GM19455 (cell line): ENCODE results near the gene ZDHHC14.
A peak's percentile ranks its signal among the peaks of the same experiment; 100 is the strongest.

Experiments used
- ATAC-seq: cut with Tn5 transposase; IDR thresholded peaks from one replicate; pipeline ENCODE4 v1.9.1; 2021; ENCODE audit not compliant: unreplicated experiment

Gene ZDHHC14

GRCh38 chr6:157530126-157530525 is 149.1 kb downstream of the ZDHHC14 start:
- no peak for ATAC-seq

- ATAC-seq = no peak
Measured at GRCh38 chr6:157530724-157531168, 149.8 kb downstream of the ZDHHC14 start.

- no peak for ATAC-seq
Measured at GRCh38 chr6:157531169-157531985, 150.4 kb downstream of the ZDHHC14 start.

GRCh38 chr6:157531986-157532365 is 151.0 kb downstream of the ZDHHC14 start:
- no peak for ATAC-seq

DNA sequence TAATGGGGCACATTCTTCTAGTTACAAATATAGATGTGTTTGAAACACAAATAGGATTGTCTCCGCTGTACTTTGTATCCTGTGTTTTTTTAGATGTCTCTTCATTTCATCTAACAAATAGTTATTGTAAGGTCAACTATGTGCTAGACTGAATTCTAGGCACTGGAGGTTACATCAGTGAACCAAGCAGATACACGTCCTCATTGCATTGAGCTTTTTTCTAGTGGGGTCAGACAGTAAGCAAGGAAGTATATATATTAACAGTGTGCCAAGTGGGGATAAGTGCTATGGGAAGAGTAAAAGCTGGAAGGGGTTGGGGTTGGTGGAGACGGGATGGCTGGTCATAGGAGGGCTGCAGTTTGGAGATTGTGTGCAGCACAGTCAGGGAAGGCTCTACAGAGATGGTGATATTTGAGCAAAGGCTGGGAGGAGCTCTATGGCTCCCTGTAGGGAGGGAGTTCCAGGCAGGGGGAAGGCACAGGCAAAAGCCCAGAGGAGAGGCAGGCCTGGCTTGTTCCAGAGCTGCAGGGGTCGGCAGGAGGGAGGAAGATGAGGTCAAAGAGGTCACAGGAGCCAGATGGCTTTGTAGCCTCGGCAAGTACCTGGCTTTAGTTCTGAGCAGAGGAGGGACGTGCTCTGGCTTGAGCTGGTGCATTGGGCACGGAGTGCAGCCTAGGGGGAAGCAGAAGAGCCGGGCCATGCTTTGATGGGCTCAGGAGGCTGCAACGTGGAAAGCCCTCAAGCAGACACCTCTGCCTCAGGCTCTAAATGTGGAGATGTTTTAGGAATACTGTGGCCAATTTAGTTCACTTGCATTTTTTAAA is 152.3 kb downstream of the ZDHHC14 start:
- no peak for ATAC-seq

GRCh38 chr6:157534134-157534871 is 153.3 kb downstream of the ZDHHC14 start:
- no peak for ATAC-seq

DNA sequence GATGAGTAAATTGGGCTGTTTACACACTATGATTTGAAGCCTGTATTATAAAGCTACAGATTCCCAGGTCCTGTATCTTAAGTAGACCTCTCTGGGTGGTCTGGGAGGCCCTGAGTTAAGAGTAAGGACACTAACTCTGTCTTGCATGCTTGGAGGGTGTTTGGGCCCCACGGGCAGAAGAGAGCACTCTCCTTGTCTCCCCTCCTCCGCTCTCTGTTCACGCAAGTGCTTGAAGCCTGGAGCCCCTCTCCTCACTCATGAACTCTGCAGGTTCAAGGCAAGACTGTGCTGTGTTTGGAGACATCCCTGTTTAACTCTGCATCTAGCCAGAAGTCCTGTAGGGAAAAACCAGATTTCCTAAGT is 154.0 kb downstream of the ZDHHC14 start:
- no peak for ATAC-seq

- peak; percentile 54 for ATAC-seq
Measured at GRCh38 chr6:157535340-157536222, 154.6 kb downstream of the ZDHHC14 start.

GRCh38 chr6:157536223-157536545 is 155.2 kb downstream of the ZDHHC14 start:
- no peak for ATAC-seq

DNA sequence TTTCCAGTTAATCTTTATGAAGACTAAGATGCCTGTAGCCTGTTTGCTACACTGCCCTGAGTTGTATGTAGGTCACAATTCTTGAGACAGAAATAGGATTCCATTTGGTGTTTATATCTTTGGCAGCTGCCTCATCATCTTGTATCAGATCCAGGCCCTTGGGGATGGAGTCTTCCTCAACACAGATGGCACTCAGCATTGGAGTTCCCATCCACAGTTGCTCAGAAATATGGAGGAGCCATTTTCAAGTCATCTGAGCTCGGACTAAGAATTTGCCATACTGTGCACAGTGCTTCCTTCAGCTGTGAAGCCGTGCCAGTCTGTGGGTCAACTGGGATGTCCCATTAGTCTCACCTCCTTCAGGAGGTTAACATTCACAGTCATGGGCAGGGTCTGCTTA is 156.6 kb downstream of the ZDHHC14 start:
- ATAC-seq = no peak

DNA sequence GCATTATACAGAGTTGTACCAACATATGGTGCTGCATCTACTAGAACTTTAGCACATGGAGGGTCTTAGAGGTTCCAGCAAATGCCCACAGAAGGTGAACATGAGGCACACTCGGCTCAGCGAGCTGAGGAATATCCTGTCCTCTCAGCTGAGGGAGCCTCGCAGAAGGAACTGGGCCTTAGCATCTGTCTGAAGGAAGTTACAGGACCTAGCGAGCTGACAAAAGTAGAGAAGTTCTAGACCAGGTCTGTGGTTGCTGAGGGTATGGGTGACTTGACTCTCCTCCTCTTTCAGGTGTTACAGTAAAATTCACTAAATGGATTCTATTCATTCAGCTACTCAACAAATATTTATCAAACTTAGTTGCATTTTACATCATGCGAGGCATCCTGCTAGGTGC is 157.2 kb downstream of the ZDHHC14 start:
- ATAC-seq = no peak

GRCh38 chr6:157538698-157539097 is 157.7 kb downstream of the ZDHHC14 start:
- ATAC-seq = no peak

GRCh38 chr6:157539421-157539822 is 158.4 kb downstream of the ZDHHC14 start:
- no peak for ATAC-seq

GRCh38 chr6:157539900-157540752 is 159.1 kb downstream of the ZDHHC14 start:
- no peak for ATAC-seq

DNA sequence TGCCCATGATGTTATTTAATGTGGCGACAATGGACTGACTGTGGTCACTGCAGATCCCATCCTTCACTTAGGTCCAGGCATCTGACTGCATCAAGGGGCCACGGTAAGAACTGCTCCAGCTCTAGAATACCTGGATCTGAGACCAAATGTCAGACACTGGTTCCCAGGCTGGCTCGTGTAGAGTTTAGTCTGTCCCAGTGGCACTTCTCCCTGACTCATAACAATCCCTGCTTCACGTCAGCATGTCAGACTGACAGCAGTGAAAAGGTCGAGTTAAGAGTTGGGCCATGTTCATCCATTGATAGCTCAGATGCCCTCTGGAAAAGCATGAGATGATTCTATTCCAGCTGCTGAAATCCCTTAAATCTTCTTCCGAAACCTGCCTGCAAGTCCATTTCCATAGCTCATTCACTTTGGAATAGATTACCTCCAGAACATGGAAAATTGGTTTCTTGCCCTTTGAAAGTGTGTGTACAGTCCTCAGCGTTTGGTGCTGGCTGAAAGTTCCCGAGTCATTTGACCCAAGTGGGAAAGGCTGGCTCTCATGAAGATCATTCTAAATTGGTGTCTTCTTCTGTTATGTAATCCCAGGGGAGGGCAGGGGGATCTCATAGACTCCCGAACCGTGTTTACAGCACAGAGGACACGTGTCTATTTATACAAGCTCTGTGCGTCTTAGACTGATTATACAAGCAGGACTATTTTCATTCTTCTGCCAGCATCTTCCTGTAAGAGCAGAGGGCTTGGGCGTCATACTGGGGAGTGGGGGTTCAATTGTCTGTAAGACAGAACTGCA is 160.8 kb downstream of the ZDHHC14 start:
- no peak for ATAC-seq

- no peak for ATAC-seq
Measured at GRCh38 chr6:157542414-157543160, 161.6 kb downstream of the ZDHHC14 start.

GRCh38 chr6:157546321-157546720 is 165.3 kb downstream of the ZDHHC14 start:
- ATAC-seq = no peak

- ATAC-seq = no peak
Measured at GRCh38 chr6:157547112-157547511, 166.1 kb downstream of the ZDHHC14 start.
